ENCODE data around the gene SPECC1L.

The SPECC1L gene

GRCh38 chr22:24465566-24465965 lies 194.9 kb downstream of the SPECC1L start:
- WGBS, 2 experiments (ENCODE audit: insufficient coverage in 2 of 2), result 57 to 58% methylated on average over 2 to 4 of the region's 5 CpGs
- Histone ChIP-seq H3K4me1 (ENCODE audit: control insufficient read depth, insufficient read depth, low read length, poor library complexity, severe bottlenecking) (peaks cover 33% of the 10 kb centered on the region), H3K9me3 (ENCODE audit: control insufficient read depth, low read length) (no peaks in the 10 kb centered on the region), H3K36me3 (ENCODE audit: control insufficient read depth, insufficient read depth, low read length) (no peaks in the 10 kb centered on the region), H3K4me3 (ENCODE audit: extremely low read depth, insufficient read depth, low read length, poor library complexity, severe bottlenecking) (no peak overlapping the region), H3K27ac (ENCODE audit: low read depth, low read length, severe bottlenecking) (peak overlapping the region; percentile 75)

- Histone ChIP-seq H3K9me3 (ENCODE audit: control insufficient read depth, low read length) (no peaks in the 10 kb centered on the region), H3K4me1 (ENCODE audit: control insufficient read depth, insufficient read depth, low read length, poor library complexity, severe bottlenecking) (peaks cover 29% of the 10 kb centered on the region), H3K36me3 (ENCODE audit: control insufficient read depth, insufficient read depth, low read length) (no peaks in the 10 kb centered on the region), H3K4me3 (ENCODE audit: extremely low read depth, insufficient read depth, low read length, poor library complexity, severe bottlenecking) (no peak overlapping the region), H3K27ac (ENCODE audit: low read depth, low read length, severe bottlenecking) (peak overlapping the region; percentile 75)
- 82% methylated on average over 3 of the region's 3 CpGs; no CpG with 5 or more reads in 1 of the 2 experiments for WGBS, 2 experiments (ENCODE audit: insufficient coverage in 2 of 2)
These were observed 195.3 kb downstream of the SPECC1L start for GRCh38 chr22:24465975-24466374.

- WGBS, 2 experiments (ENCODE audit: insufficient coverage in 2 of 2), result no CpG with 5 or more reads among the region's 1 CpG
- Histone ChIP-seq H3K9me3 (ENCODE audit: control insufficient read depth, low read length) (no peaks in the 10 kb centered on the region), H3K27ac (ENCODE audit: low read depth, low read length, severe bottlenecking) (peak overlapping the region; percentile 31)
These were observed 196.2 kb downstream of the SPECC1L start for GRCh38 chr22:24466716-24467328.

GRCh38 chr22:24467340-24467739 lies 196.7 kb downstream of the SPECC1L start:
- peaks cover 34% of the 10 kb centered on the region for H3K4me1 ChIP-seq (ENCODE audit: control insufficient read depth, insufficient read depth, low read length, poor library complexity, severe bottlenecking)
- no peaks in the 10 kb centered on the region for H3K9me3 ChIP-seq (ENCODE audit: control insufficient read depth, low read length)
- no peaks in the 10 kb centered on the region for H3K36me3 ChIP-seq (ENCODE audit: control insufficient read depth, insufficient read depth, low read length)
- WGBS, 2 experiments (ENCODE audit: insufficient coverage in 2 of 2), result 100% methylated on average over 1 to 2 of the region's 2 CpGs
- H3K27ac ChIP-seq (ENCODE audit: low read depth, low read length, severe bottlenecking), result peak overlapping the region; percentile 31
- no peak overlapping the region for H3K4me3 ChIP-seq (ENCODE audit: extremely low read depth, insufficient read depth, low read length, poor library complexity, severe bottlenecking)

More at GRCh38 chr22:24466716-24467328, 196.2 kb downstream of the SPECC1L start:
- no peaks in the 10 kb centered on the region for H3K36me3 ChIP-seq (ENCODE audit: control insufficient read depth, insufficient read depth, low read length)
- peaks cover 32% of the 10 kb centered on the region for H3K4me1 ChIP-seq (ENCODE audit: control insufficient read depth, insufficient read depth, low read length, poor library complexity, severe bottlenecking)
- no peak overlapping the region for H3K4me3 ChIP-seq (ENCODE audit: extremely low read depth, insufficient read depth, low read length, poor library complexity, severe bottlenecking)

All from mesodermal cell (in vitro differentiated cells).